Left cardiac atrium (tissue), 4 donors: ENCODE measurements around the gene LAMA4. TPM values are rescaled to one million over a fixed set of nuclear protein-coding genes. Genes with fewer than 3 reads are reported as not detected.

Experiments
- ATAC-seq, 2 donors: fragments of 200-7000 bp; cut with Tn5 transposase; one replicate each; pipeline ENCODE4 v1.9.1; 2020; ENCODE audit warnings: mild to moderate bottlenecking in 2 of 2, moderate library complexity in 2 of 2
- DNase-seq: peaks from one replicate; pipeline ENCODE4 v3.0.0-alpha.2; 2020
- intact Hi-C, 2 donors: fragments of 100-400 bp; cut with DNase I; formaldehyde crosslinking; loops; one replicate each; pipeline versions ENCODE4 v1.14.1 to v1.15.1; 2022 to 2023
- total RNA-seq, 2 donors: library from RNA; stranded (reverse); fragmentation: NEBNext Ultra II Directional; extraction: Animal tissue kit (Norgen Biotek cat#: 25700); gene quantifications; one replicate each; pipeline ENCODE4 v1.2.1, GENCODE V29; 2021
- donor health status: DM: no; HTN: yes; CAD: no.
- donor health status: DM: no; HTN: yes; CAD: no; lungs with severe emphysema.
- donor health status: DM: yes; HTN: yes; CAD: no.
- donor health status: Dilated cardiomyopathy.

Gene LAMA4
- total RNA-seq, 2 donors from 2014 or later: 63.7 to 87.8 TPM

GRCh38 chr6:112249489-112249888, 4.9 kb downstream of the LAMA4 start:
- no peak for DNase-seq
- no peak for ATAC-seq
- intact Hi-C loops: no loop called here

GRCh38 chr6:112247275-112247674, 7.1 kb downstream of the LAMA4 start:
- ATAC-seq (no peak), DNase-seq (no peak)
- intact Hi-C loops: no loop called here

GRCh38 chr6:112245511-112246203, 8.7 kb downstream of the LAMA4 start:
- intact Hi-C loops: no loop called here
- no peak for DNase-seq
- peak in 1 of 2 donors; percentile 43 for ATAC-seq

GRCh38 chr6:112243861-112244827, 10.2 kb downstream of the LAMA4 start:
- DNase-seq (no peak), ATAC-seq (no peak)
- intact Hi-C loops: no loop called here

- DNase-seq: no peak
- ATAC-seq: peak in 1 of 2 donors; percentile 7
Measured at GRCh38 chr6:112241820-112242429, 12.4 kb downstream of the LAMA4 start.

GRCh38 chr6:112237595-112237994, 16.8 kb downstream of the LAMA4 start:
- ATAC-seq (peak; percentile 70 to 77), DNase-seq (peak; percentile 79)
- intact Hi-C loops: no loop called here

More at GRCh38 chr6:112241820-112242429, 12.4 kb downstream of the LAMA4 start:
- intact Hi-C loops: no loop called here

- intact Hi-C loops: no loop called here
- ATAC-seq (peak; percentile 8 to 24), DNase-seq (no peak)
Measured at GRCh38 chr6:112237066-112237465, 17.3 kb downstream of the LAMA4 start.

- no peak for DNase-seq
- intact Hi-C loops: no loop called here
- peak in 1 of 2 donors; percentile 4 for ATAC-seq
Measured at GRCh38 chr6:112235956-112236355, 18.4 kb downstream of the LAMA4 start.

GRCh38 chr6:112234601-112235000, 19.8 kb downstream of the LAMA4 start:
- DNase-seq (no peak), ATAC-seq (no peak)
- intact Hi-C loops: no loop called here

GRCh38 chr6:112233847-112234246, 20.5 kb downstream of the LAMA4 start:
- ATAC-seq: peak; percentile 41 to 78
- intact Hi-C loops: no loop called here
- DNase-seq: no peak

GRCh38 chr6:112232845-112233256, 21.5 kb downstream of the LAMA4 start:
- intact Hi-C loops: no loop called here
- ATAC-seq: peak; percentile 42 to 55
- DNase-seq: no peak

- intact Hi-C loops: no loop called here
- no peak for DNase-seq
- ATAC-seq: peak in 1 of 2 donors; percentile 7
Measured at GRCh38 chr6:112231594-112232060, 22.7 kb downstream of the LAMA4 start.

GRCh38 chr6:112231164-112231563, 23.2 kb downstream of the LAMA4 start:
- ATAC-seq (no peak), DNase-seq (no peak)
- intact Hi-C loops: no loop called here

GRCh38 chr6:112228480-112229332, 25.7 kb downstream of the LAMA4 start:
- ATAC-seq: no peak
- intact Hi-C loops: no loop called here
- DNase-seq: no peak

- ATAC-seq (peak in 1 of 2 donors; percentile 60), DNase-seq (no peak)
- intact Hi-C loops: no loop called here
Measured at GRCh38 chr6:112227992-112228391, 26.4 kb downstream of the LAMA4 start.

- ATAC-seq: no peak
- intact Hi-C loops: no loop called here
- no peak for DNase-seq
Measured at GRCh38 chr6:112227411-112227810, 27.0 kb downstream of the LAMA4 start.

GRCh38 chr6:112225691-112226090, 28.7 kb downstream of the LAMA4 start:
- ATAC-seq: no peak
- intact Hi-C loops: no loop called here
- no peak for DNase-seq

GRCh38 chr6:112224088-112224487, 30.3 kb downstream of the LAMA4 start:
- intact Hi-C loops: no loop called here
- ATAC-seq (no peak), DNase-seq (no peak)
